ENCODE data around the gene NR1I2. TPM values are rescaled to one million over a fixed set of nuclear protein-coding genes. Genes with fewer than 3 reads are reported as not detected.

NR1I2 gene
- total and polyA plus RNA-seq, 2 experiments from 2014 or later: 0.06 TPM; not detected in 1

DNA sequence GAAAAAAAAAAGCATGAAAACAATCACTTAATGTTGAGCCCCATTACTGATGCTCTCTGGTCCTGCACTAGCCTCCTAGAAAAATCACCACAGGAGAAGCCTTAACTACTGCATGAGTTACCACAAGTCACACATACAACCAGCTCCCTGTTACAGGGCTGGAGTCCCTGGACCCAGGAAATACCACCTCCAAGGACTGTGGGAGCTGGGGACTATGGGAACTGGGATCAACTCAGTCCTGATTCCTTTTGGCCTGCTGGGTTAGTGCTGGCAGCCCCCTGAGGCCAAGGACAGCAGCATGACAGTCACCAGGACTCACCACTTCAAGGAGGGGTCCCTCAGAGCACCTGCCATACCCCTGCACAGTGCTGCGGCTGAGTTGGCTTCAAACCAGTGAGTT is 559 bp downstream of the NR1I2 start:
- WGBS, 2 experiments (ENCODE audit: low coverage in 1 of 2, low lambda C conversion rate in 2 of 2, missing lambda C conversion rate in 2 of 2): 63 to 86% methylated on average over 1 of the region's 1 CpG
- H3K27me3 ChIP-seq (replicated peaks; ENCODE audit: insufficient read depth): no peaks in the 10 kb centered on the region
- H3K27ac ChIP-seq: no peak overlapping the region

DNA sequence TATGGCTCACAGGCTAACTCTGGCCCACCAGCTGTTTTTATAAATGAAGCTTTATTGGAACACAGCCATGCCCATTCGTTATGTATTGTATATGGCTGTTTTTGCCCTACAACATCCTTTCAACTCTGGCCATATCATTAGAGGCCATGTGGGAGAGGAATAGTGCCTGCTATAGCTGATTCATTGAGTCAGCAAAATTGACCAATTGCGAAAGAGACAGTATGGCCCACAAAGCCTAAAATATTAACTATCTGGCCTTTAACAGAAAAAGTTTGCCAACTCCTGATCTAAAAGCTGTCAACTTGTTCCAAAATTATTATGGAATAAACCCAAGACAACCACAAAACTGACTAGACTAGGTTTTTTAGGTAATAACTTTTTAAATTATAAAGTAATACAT is 1.4 kb downstream of the NR1I2 start:
- DNase-seq: no peak
- Histone ChIP-seq H3K9me2 (ENCODE audit: insufficient read depth) (no peaks in the 10 kb centered on the region), H3K9me3 (ENCODE audit: low read depth) (no peaks in the 10 kb centered on the region), H3K4me3 (no peak overlapping the region), H3K4me1 (ENCODE audit: insufficient read depth) (no peaks in the 10 kb centered on the region), H4K20me1 (ENCODE audit: insufficient read depth) (no peaks in the 10 kb centered on the region), H3K79me2 (ENCODE audit: insufficient read depth) (no peaks in the 10 kb centered on the region), H3K9ac (no peak overlapping the region), H2AFZ (no peak overlapping the region), H3K36me3 (ENCODE audit: low read depth) (no peaks in the 10 kb centered on the region), H3K27ac (no peak overlapping the region), H3F3A (ENCODE audit: insufficient read depth) (no peaks in the 10 kb centered on the region), H3K27me3 (replicated peaks; ENCODE audit: insufficient read depth) (no peaks in the 10 kb centered on the region), H3K4me2 (ENCODE audit: unreplicated experiment) (no peak overlapping the region)
- no peak for TF ChIP-seq EZH2 (IDR thresholded peaks at IDR 0.05; ENCODE audit: insufficient read depth, poor library complexity, severe bottlenecking)
- no peak for TF ChIP-seq EZH2phosphoT487 (IDR thresholded peaks at IDR 0.05; ENCODE audit: insufficient read depth, low read depth)
- WGBS, 2 experiments (ENCODE audit: low coverage in 1 of 2, low lambda C conversion rate in 2 of 2, missing lambda C conversion rate in 2 of 2): 60 to 61% methylated on average over 2 of the region's 2 CpGs
- in situ Hi-C loops (cut with MboI): no loop called here

More for the DNA sequence above, 559 bp downstream of the NR1I2 start:
- no peaks in the 10 kb centered on the region for H3F3A ChIP-seq (ENCODE audit: insufficient read depth)
- H3K4me2 ChIP-seq (ENCODE audit: unreplicated experiment): no peak overlapping the region
- H3K9me2 ChIP-seq (ENCODE audit: insufficient read depth): no peaks in the 10 kb centered on the region
- H3K4me1 ChIP-seq (ENCODE audit: insufficient read depth): no peaks in the 10 kb centered on the region
- no peaks in the 10 kb centered on the region for H3K9me3 ChIP-seq (ENCODE audit: low read depth)
- no peak overlapping the region for H3K9ac ChIP-seq
- no peak overlapping the region for H3K4me3 ChIP-seq
- no peak overlapping the region for H2AFZ ChIP-seq
- no peaks in the 10 kb centered on the region for H3K36me3 ChIP-seq (ENCODE audit: low read depth)
- no peak for TF ChIP-seq EZH2 (IDR thresholded peaks at IDR 0.05; ENCODE audit: insufficient read depth, poor library complexity, severe bottlenecking)
- no peaks in the 10 kb centered on the region for H4K20me1 ChIP-seq (ENCODE audit: insufficient read depth)
- no peaks in the 10 kb centered on the region for H3K79me2 ChIP-seq (ENCODE audit: insufficient read depth)
- no peak for DNase-seq
- in situ Hi-C loops (cut with MboI): no loop called here

GRCh38 chr3:119783883-119784282 is 2.0 kb downstream of the NR1I2 start:
- no peaks in the 10 kb centered on the region for H3K36me3 ChIP-seq (ENCODE audit: low read depth)
- H3K27me3 ChIP-seq (replicated peaks; ENCODE audit: insufficient read depth): no peaks in the 10 kb centered on the region
- no peaks in the 10 kb centered on the region for H3K79me2 ChIP-seq (ENCODE audit: insufficient read depth)
- TF ChIP-seq EZH2 (IDR thresholded peaks at IDR 0.05; ENCODE audit: insufficient read depth, poor library complexity, severe bottlenecking): no peak
- no peak for TF ChIP-seq EZH2phosphoT487 (IDR thresholded peaks at IDR 0.05; ENCODE audit: insufficient read depth, low read depth)
- no peak overlapping the region for H3K9ac ChIP-seq
- H3K9me2 ChIP-seq (ENCODE audit: insufficient read depth): no peaks in the 10 kb centered on the region
- DNase-seq: no peak
- no peak overlapping the region for H3K4me2 ChIP-seq (ENCODE audit: unreplicated experiment)
- H4K20me1 ChIP-seq (ENCODE audit: insufficient read depth): no peaks in the 10 kb centered on the region
- H3K4me3 ChIP-seq: no peak overlapping the region
- no peaks in the 10 kb centered on the region for H3K4me1 ChIP-seq (ENCODE audit: insufficient read depth)
- no peak overlapping the region for H2AFZ ChIP-seq
- H3F3A ChIP-seq (ENCODE audit: insufficient read depth): no peaks in the 10 kb centered on the region
- in situ Hi-C loops (cut with MboI): no loop called here
- WGBS, 2 experiments (ENCODE audit: low coverage in 1 of 2, low lambda C conversion rate in 2 of 2, missing lambda C conversion rate in 2 of 2): 47% methylated on average over 7 of the region's 7 CpGs
- no peaks in the 10 kb centered on the region for H3K9me3 ChIP-seq (ENCODE audit: low read depth)
- no peak overlapping the region for H3K27ac ChIP-seq

GRCh38 chr3:119786409-119786808 is 4.5 kb downstream of the NR1I2 start:
- no peak for DNase-seq
- Histone ChIP-seq H3F3A (ENCODE audit: insufficient read depth) (no peaks in the 10 kb centered on the region), H3K4me2 (ENCODE audit: unreplicated experiment) (no peak overlapping the region), H3K4me1 (ENCODE audit: insufficient read depth) (no peaks in the 10 kb centered on the region), H2AFZ (no peak overlapping the region), H3K27ac (no peak overlapping the region), H3K36me3 (ENCODE audit: low read depth) (no peaks in the 10 kb centered on the region), H3K27me3 (replicated peaks; ENCODE audit: insufficient read depth) (no peaks in the 10 kb centered on the region), H3K9ac (no peak overlapping the region), H4K20me1 (ENCODE audit: insufficient read depth) (no peaks in the 10 kb centered on the region), H3K4me3 (no peak overlapping the region), H3K9me3 (ENCODE audit: low read depth) (no peaks in the 10 kb centered on the region), H3K79me2 (ENCODE audit: insufficient read depth) (no peaks in the 10 kb centered on the region), H3K9me2 (ENCODE audit: insufficient read depth) (no peaks in the 10 kb centered on the region)
- no peak for TF ChIP-seq EZH2phosphoT487 (IDR thresholded peaks at IDR 0.05; ENCODE audit: insufficient read depth, low read depth)
- TF ChIP-seq EZH2 (IDR thresholded peaks at IDR 0.05; ENCODE audit: insufficient read depth, poor library complexity, severe bottlenecking): no peak
- in situ Hi-C loops (cut with MboI): no loop called here
- 59 to 65% methylated on average over 2 of the region's 2 CpGs for WGBS, 2 experiments (ENCODE audit: low coverage in 1 of 2, low lambda C conversion rate in 2 of 2, missing lambda C conversion rate in 2 of 2)

- Histone ChIP-seq H3K9me3 (ENCODE audit: low read depth) (no peaks in the 10 kb centered on the region), H3K36me3 (ENCODE audit: low read depth) (no peaks in the 10 kb centered on the region), H2AFZ (no peak overlapping the region), H3K27ac (no peak overlapping the region), H3F3A (ENCODE audit: insufficient read depth) (no peaks in the 10 kb centered on the region), H4K20me1 (ENCODE audit: insufficient read depth) (no peaks in the 10 kb centered on the region), H3K27me3 (replicated peaks; ENCODE audit: insufficient read depth) (no peaks in the 10 kb centered on the region), H3K4me2 (ENCODE audit: unreplicated experiment) (no peak overlapping the region), H3K4me3 (no peak overlapping the region), H3K4me1 (ENCODE audit: insufficient read depth) (no peaks in the 10 kb centered on the region), H3K9me2 (ENCODE audit: insufficient read depth) (no peaks in the 10 kb centered on the region), H3K79me2 (ENCODE audit: insufficient read depth) (no peaks in the 10 kb centered on the region), H3K9ac (no peak overlapping the region)
- in situ Hi-C loops (cut with MboI): no loop called here
- TF ChIP-seq EZH2phosphoT487 (IDR thresholded peaks at IDR 0.05; ENCODE audit: insufficient read depth, low read depth) (no peak), EZH2 (IDR thresholded peaks at IDR 0.05; ENCODE audit: insufficient read depth, poor library complexity, severe bottlenecking) (no peak)
- 66 to 78% methylated on average over 3 of the region's 3 CpGs for WGBS, 2 experiments (ENCODE audit: low coverage in 1 of 2, low lambda C conversion rate in 2 of 2, missing lambda C conversion rate in 2 of 2)
- no peak for DNase-seq
Measured at GRCh38 chr3:119790369-119790768, 8.5 kb downstream of the NR1I2 start.

Data from GM23248 (cell line).